RWPE1 (cell line): ENCODE results near the gene AFF1.

Source experiments
- CTCF ChIA-PET: fragments of 350-600 bp; sonication (Branson Sonifier 250); formaldehyde crosslinking; extraction: SDS; loops from one replicate; lab custom pipeline; 2021; lab: Yijun Ruan, JAX
- POLR2A ChIA-PET: fragments of 400-600 bp; formaldehyde crosslinking; extraction: SDS; loops from one replicate; lab custom pipeline; 2020; ENCODE audit warnings: antibody characterized with exemption; ENCODE audit not compliant: low non-redundant PET; lab: Yijun Ruan, JAX
- DNase-seq: peaks from one replicate; pipeline ENCODE4 v3.0.0; 2012; ENCODE audit warnings: low spot score
- H3K27ac ChIP-seq: fragments of 450-650 bp; 2 replicates; pipeline ENCODE4 v1.5.1; 2017
- CTCF ChIP-seq: fragments of 450-650 bp; conservative IDR thresholded peaks from 2 replicates; pipeline ENCODE4 v1.5.1; 2017; ENCODE audit warnings: low read depth, mild to moderate bottlenecking

AFF1 gene

GRCh38 chr4:87086143-87086805, 151.5 kb downstream of the AFF1 start:
- CTCF ChIA-PET: no interaction called here

DNA sequence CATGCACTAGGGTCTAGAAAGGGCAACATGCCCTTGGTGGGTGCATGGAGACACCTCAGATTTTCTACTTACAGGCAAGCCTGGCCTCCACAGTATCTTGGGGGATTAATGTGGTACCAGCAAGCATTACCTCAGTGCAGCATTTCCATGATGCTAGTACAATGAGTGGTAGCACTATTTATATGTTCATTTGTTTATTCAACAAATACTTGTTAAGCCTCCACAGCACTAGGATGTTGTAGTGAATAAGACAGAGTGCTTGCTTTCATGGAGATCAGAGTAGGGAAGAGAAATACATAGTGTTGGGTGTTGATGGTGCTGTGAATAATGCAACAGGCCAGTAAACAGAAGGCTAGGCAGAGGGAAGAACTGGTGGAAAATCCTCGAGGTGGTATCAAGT, 152.2 kb downstream of the AFF1 start:
- POLR2A ChIA-PET: no interaction called here
- TF ChIP-seq CTCF: no peak

More at GRCh38 chr4:87086143-87086805, 151.5 kb downstream of the AFF1 start:
- TF ChIP-seq CTCF: no peak
- H3K27ac ChIP-seq: no peak overlapping the region
- POLR2A ChIA-PET: interaction anchor here (0.8 kb wide), 1 partner anchor 151 kb away, joined by 5 read pairs; no protein-coding TSS in a partner anchor
- DNase-seq: no peak

DNA sequence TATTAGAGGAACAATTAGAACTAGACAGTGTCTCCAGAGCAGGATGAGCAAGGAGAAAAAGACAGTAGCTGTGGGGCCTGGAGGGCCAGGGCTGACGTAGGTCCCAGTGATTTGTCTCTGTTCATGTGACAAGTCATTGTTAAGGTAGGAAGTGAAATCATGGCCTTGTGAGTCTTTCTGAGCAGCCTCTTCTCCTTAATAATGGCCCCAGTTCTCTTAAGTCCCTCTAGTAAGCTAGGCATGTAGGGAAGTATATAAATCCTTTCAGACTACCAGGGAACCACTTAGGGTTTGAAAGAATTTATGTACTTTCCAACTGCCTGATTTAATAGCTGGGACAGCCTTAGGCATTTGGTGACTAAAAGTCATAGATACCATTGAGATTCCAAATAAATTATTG, 152.6 kb downstream of the AFF1 start:
- CTCF ChIA-PET: no interaction called here
- no peak for DNase-seq
- no peak overlapping the region for H3K27ac ChIP-seq
- no peak for TF ChIP-seq CTCF
- POLR2A ChIA-PET: no interaction called here

More for the DNA sequence above, 152.2 kb downstream of the AFF1 start:
- CTCF ChIA-PET: no interaction called here
- no peak for DNase-seq
- H3K27ac ChIP-seq: no peak overlapping the region

GRCh38 chr4:87088186-87088585, 153.4 kb downstream of the AFF1 start:
- TF ChIP-seq CTCF: no peak
- no peak for DNase-seq
- 0 out of 2 replicates have a peak overlapping the region, but pooled peaks have one; percentile 22 for H3K27ac ChIP-seq
- POLR2A ChIA-PET: no interaction called here
- CTCF ChIA-PET: no interaction called here

- TF ChIP-seq CTCF: no peak
- ChIA-PET POLR2A (no interaction called here), CTCF (interaction anchor here (0.5 to 0.7 kb wide), 2 partner anchors 28 to 166 kb away, joined by 3 read pairs; no protein-coding TSS in a partner anchor)
- DNase-seq: no peak
- no peak overlapping the region for H3K27ac ChIP-seq
Measured at GRCh38 chr4:87089368-87089767, 154.6 kb downstream of the AFF1 start.

DNA sequence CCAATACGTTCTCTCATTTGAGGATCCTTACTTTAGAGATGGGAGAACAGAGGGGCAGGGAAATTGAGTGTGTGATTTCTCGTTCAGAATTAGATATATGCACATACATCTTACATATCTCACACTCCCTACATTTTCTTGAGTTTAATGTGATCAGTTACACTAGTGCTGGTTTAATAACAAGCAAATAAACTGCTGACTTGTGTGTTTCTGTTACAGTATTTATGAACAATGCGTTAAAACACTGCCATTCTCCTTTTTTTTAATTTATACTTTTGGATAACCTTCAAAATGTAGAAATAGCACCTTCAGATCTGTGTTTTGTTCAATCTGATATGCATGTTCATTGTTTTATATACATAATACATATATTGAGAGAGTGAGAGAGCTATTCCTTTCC, 155.5 kb downstream of the AFF1 start:
- no peak overlapping the region for H3K27ac ChIP-seq
- ChIA-PET CTCF (interaction anchor here (0.6 kb wide), 1 partner anchor 11 kb away, joined by 3 read pairs; no protein-coding TSS in a partner anchor), POLR2A (no interaction called here)
- DNase-seq: no peak
- TF ChIP-seq CTCF: no peak
